ENCODE data around the gene DKK3. TPM values are rescaled to one million over a fixed set of nuclear protein-coding genes. Genes with fewer than 3 reads are reported as not detected.
"Not testable (repeated sequence)": the region's sequence is repeated elsewhere in the genome, so short reads cannot be mapped to it uniquely, and the experiment has no call there.

The DKK3 gene
- polyA plus RNA-seq, 12 donors = 63.9 to 162 (median 84.0) TPM; not detected in 1

- not testable (repeated sequence) for DNase-seq
Measured at GRCh38 chr11:12040719-12041118, 32.3 kb upstream of the DKK3 start.

GRCh38 chr11:12032968-12033367 is 24.5 kb upstream of the DKK3 start:
- no peak for DNase-seq

- no peak for DNase-seq
Measured at GRCh38 chr11:12031856-12032544, 23.6 kb upstream of the DKK3 start.

GRCh38 chr11:12029738-12030363 is 21.4 kb upstream of the DKK3 start:
- no peak for DNase-seq

- no peak for DNase-seq
Measured at GRCh38 chr11:12029119-12029518, 20.7 kb upstream of the DKK3 start.

GRCh38 chr11:12028303-12028702 is 19.9 kb upstream of the DKK3 start:
- DNase-seq = no peak

- no peak for DNase-seq
Measured at GRCh38 chr11:12026331-12027211, 18.1 kb upstream of the DKK3 start.

- no peak for DNase-seq
Measured at GRCh38 chr11:12024254-12024926, 16.0 kb upstream of the DKK3 start.

- DNase-seq = no peak
Measured at GRCh38 chr11:12023015-12023414, 14.6 kb upstream of the DKK3 start.

GRCh38 chr11:12020546-12020945 is 12.1 kb upstream of the DKK3 start:
- DNase-seq = no peak

- peak; percentile 32 for DNase-seq
Measured at GRCh38 chr11:12019866-12020416, 11.5 kb upstream of the DKK3 start.

- peak; percentile 64 for DNase-seq
Measured at GRCh38 chr11:12019337-12019736, 10.9 kb upstream of the DKK3 start.

- DNase-seq = no peak
Measured at GRCh38 chr11:12017865-12018453, 9.5 kb upstream of the DKK3 start.

GRCh38 chr11:12017243-12017678 is 8.8 kb upstream of the DKK3 start:
- DNase-seq = peak; percentile 75

GRCh38 chr11:12016246-12016645 is 7.8 kb upstream of the DKK3 start:
- DNase-seq = no peak

GRCh38 chr11:12015486-12015885 is 7.1 kb upstream of the DKK3 start:
- DNase-seq = no peak

GRCh38 chr11:12013781-12014180 is 5.4 kb upstream of the DKK3 start:
- no peak for DNase-seq

- no peak for DNase-seq
Measured at GRCh38 chr11:12009617-12010321, 1.3 kb upstream of the DKK3 start.

- DNase-seq = no peak
Measured at GRCh38 chr11:12008790-12009616, 577 bp upstream of the DKK3 start.

GRCh38 chr11:12007230-12007593 is 1.2 kb downstream of the DKK3 start:
- DNase-seq = no peak

Data from muscle of arm (tissue), 12 donors.